Brain microvascular endothelial cell (primary cell): ENCODE measurements around the gene PARVB.

Source experiments
- DNase-seq: peaks from one replicate; pipeline ENCODE4 v3.0.0-alpha.2; 2020
- H3K27ac ChIP-seq: fragments of 250-450 bp; sonication (Bioruptor Pico); 2 replicates; pipeline ENCODE4 v1.5.1; 2020; ENCODE audit warnings: mild to moderate bottlenecking, moderate library complexity
- H3K27me3 ChIP-seq: fragments of 250-450 bp; sonication (Bioruptor Pico); replicated peaks from 2 replicates; pipeline ENCODE4 v1.5.1; 2020; ENCODE audit warnings: mild to moderate bottlenecking
- H3K36me3 ChIP-seq: fragments of 250-450 bp; sonication (Bioruptor Pico); replicated peaks from 2 replicates; pipeline ENCODE4 v1.5.1; 2020; ENCODE audit warnings: mild to moderate bottlenecking
- H3K4me3 ChIP-seq: 2 replicates; pipeline ENCODE4 v1.5.1; 2011; ENCODE audit warnings: low read depth, mild to moderate bottlenecking, control low read depth, low read length, moderate library complexity
- in situ Hi-C: cut with HindIII; loops from 2 replicates; pipeline ENCODE4 v1.10.0; 2017; ENCODE audit warnings: low sequenced_read_pairs, low pct_ligation_motif_present
- TF ChIP-seq, protein P1 (sequence below): IDR thresholded peaks from 2 replicates; pipeline ENCODE4 v1.5.1; 2011; ENCODE audit warnings: low read depth, mild to moderate bottlenecking, moderate library complexity, low read length, control low read depth, inconsistent platforms; ENCODE audit errors: missing control alignments

PARVB gene

GRCh38 chr22:44089717-44090570 lies 65.8 kb downstream of the PARVB start:
- H3K27me3 ChIP-seq, result no peaks in the 10 kb centered on the region
- no peak for DNase-seq
- H3K27ac ChIP-seq, result no peak overlapping the region
- peaks cover 2% of the 10 kb centered on the region for H3K36me3 ChIP-seq
- in situ Hi-C loops, result loop anchor here (25.0 kb wide), 1 partner anchor 103 kb away; no protein-coding TSS in a partner anchor
- TF ChIP-seq, protein P1, sequence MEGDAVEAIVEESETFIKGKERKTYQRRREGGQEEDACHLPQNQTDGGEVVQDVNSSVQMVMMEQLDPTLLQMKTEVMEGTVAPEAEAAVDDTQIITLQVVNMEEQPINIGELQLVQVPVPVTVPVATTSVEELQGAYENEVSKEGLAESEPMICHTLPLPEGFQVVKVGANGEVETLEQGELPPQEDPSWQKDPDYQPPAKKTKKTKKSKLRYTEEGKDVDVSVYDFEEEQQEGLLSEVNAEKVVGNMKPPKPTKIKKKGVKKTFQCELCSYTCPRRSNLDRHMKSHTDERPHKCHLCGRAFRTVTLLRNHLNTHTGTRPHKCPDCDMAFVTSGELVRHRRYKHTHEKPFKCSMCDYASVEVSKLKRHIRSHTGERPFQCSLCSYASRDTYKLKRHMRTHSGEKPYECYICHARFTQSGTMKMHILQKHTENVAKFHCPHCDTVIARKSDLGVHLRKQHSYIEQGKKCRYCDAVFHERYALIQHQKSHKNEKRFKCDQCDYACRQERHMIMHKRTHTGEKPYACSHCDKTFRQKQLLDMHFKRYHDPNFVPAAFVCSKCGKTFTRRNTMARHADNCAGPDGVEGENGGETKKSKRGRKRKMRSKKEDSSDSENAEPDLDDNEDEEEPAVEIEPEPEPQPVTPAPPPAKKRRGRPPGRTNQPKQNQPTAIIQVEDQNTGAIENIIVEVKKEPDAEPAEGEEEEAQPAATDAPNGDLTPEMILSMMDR, result no peak
- H3K4me3 ChIP-seq, result no peak overlapping the region

GRCh38 chr22:44090571-44090905 lies 66.4 kb downstream of the PARVB start:
- no peak overlapping the region for H3K4me3 ChIP-seq
- no peak for DNase-seq
- H3K27ac ChIP-seq, result no peak overlapping the region
- peaks cover 2% of the 10 kb centered on the region for H3K36me3 ChIP-seq
- no peaks in the 10 kb centered on the region for H3K27me3 ChIP-seq
- TF ChIP-seq, protein P1, result no peak
- in situ Hi-C loops, result loop anchor here (25.0 kb wide), 1 partner anchor 103 kb away; no protein-coding TSS in a partner anchor

- Histone ChIP-seq H3K27ac (no peak overlapping the region), H3K27me3 (no peaks in the 10 kb centered on the region), H3K4me3 (no peak overlapping the region), H3K36me3 (peaks cover 2% of the 10 kb centered on the region)
- in situ Hi-C loops, result loop anchor here (25.0 kb wide), 1 partner anchor 104 kb away; no protein-coding TSS in a partner anchor
- DNase-seq, result peak; percentile 31
- TF ChIP-seq, protein P1, result peak; percentile 68
Observed at GRCh38 chr22:44091021-44091721, 67.1 kb downstream of the PARVB start.

DNA sequence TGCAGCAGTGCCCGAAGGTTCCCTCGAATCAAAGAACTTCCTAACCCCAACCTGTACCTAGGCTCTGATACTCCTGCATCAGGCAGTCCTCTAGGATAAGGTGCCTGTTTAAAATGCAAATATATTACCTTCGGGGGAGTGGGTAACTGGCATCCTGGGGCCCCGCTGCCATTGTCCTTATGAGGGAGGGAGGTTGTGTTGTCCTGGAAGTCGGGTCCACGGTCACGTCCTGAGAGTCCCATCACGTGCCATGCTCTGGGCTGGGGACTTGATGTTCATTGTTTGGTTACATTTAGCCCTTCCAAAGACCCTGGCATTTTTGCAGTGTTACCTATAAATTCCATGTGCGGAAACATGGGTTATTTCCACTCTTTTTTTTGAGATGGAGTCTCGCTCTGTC lies 67.6 kb downstream of the PARVB start:
- Histone ChIP-seq H3K36me3 (peaks cover 2% of the 10 kb centered on the region), H3K27me3 (no peaks in the 10 kb centered on the region), H3K4me3 (no peak overlapping the region), H3K27ac (no peak overlapping the region)
- no peak for DNase-seq
- TF ChIP-seq, protein P1, result no peak
- in situ Hi-C loops, result loop anchor here (25.0 kb wide), 1 partner anchor 104 kb away; no protein-coding TSS in a partner anchor

GRCh38 chr22:44092636-44093220 lies 68.6 kb downstream of the PARVB start:
- Histone ChIP-seq H3K36me3 (peaks cover 2% of the 10 kb centered on the region), H3K4me3 (no peak overlapping the region), H3K27ac (no peak overlapping the region), H3K27me3 (no peaks in the 10 kb centered on the region)
- TF ChIP-seq, protein P1, result no peak
- in situ Hi-C loops, result loop anchor here (25.0 kb wide), 1 partner anchor 105 kb away; no protein-coding TSS in a partner anchor
- no peak for DNase-seq
